ENCODE measurements around the gene SEPTIN14.

GRCh38 chr7:55878691-55879090, 16.1 kb upstream of the SEPTIN14 start:
- TF ChIP-seq CTCF (IDR thresholded peaks at IDR 0.05) = no peak
- no peak for TF ChIP-seq POLR2A (IDR thresholded peaks at IDR 0.05)
